Gastroesophageal sphincter (tissue), 3 donors: ENCODE data around the gene SCN1B.

ENCODE experiments used
- POLR2A ChIP-seq, 2 donors: fragments of 450-650 bp; IDR thresholded peaks; one replicate each; pipeline ENCODE4 v1.6.1; 2017; ENCODE audit warnings: antibody characterized with exemption in 2 of 2, mild to moderate bottlenecking in 2 of 2, moderate library complexity in 1 of 2
- POLR2AphosphoS5 ChIP-seq: sonication (generic); formaldehyde crosslinking; IDR thresholded peaks from one replicate; pipeline ENCODE4 v1.6.1; 2017; ENCODE audit warnings: antibody characterized with exemption
- TF ChIP-seq, protein P1 (sequence below), 4 experiments: fragments of 200-600 bp in 2 of 4; fragments of 450-650 bp in 2 of 4; sonication (generic) in 1 of 4; IDR thresholded peaks; one replicate each; pipeline ENCODE4 v1.5.1; 2017 to 2019; ENCODE audit warnings: antibody characterized with exemption in 4 of 4, mild to moderate bottlenecking in 2 of 4, moderate library complexity in 2 of 4

DNA sequence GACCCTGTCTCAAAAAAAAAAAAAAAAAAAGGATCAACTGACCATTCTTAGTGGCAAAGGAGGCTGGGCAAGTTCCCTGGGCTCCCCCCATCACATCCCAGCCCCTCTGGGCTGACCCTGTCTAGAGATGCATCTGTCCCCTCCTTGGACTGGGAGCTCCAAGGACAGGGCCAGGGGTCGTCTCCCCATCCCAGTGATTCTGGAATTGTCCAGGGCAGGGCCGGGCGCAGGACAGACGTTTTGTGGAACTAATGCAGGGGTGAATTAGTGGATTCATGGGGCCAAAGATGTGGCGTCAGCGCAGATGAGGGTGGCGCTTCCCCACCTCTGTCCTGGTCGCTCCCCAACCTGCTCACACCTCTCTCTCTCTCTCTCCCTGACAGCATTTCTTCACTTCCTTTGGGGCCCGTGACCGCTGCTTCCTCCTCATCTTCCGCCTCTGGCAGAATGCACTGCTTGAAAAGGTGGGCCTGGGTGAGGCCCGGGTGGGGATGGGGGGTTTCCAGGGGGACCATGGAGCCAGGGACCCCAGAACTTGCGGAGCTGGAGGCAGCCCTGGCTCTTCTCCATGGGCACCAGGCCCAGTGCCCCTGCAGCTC lies 19.1 kb upstream of the SCN1B start:
- TF ChIP-seq, protein P1, sequence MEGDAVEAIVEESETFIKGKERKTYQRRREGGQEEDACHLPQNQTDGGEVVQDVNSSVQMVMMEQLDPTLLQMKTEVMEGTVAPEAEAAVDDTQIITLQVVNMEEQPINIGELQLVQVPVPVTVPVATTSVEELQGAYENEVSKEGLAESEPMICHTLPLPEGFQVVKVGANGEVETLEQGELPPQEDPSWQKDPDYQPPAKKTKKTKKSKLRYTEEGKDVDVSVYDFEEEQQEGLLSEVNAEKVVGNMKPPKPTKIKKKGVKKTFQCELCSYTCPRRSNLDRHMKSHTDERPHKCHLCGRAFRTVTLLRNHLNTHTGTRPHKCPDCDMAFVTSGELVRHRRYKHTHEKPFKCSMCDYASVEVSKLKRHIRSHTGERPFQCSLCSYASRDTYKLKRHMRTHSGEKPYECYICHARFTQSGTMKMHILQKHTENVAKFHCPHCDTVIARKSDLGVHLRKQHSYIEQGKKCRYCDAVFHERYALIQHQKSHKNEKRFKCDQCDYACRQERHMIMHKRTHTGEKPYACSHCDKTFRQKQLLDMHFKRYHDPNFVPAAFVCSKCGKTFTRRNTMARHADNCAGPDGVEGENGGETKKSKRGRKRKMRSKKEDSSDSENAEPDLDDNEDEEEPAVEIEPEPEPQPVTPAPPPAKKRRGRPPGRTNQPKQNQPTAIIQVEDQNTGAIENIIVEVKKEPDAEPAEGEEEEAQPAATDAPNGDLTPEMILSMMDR (IDR thresholded peaks at IDR 0.05): no peak
- no peak for TF ChIP-seq POLR2AphosphoS5
- TF ChIP-seq POLR2A (IDR thresholded peaks at IDR 0.05): no peak
